BE2C (cell line): ENCODE results near the gene ZFY.

Experiments used
- DNase-seq: peaks from one replicate; pipeline ENCODE4 v3.0.0-alpha.2; 2020
- H3K27me3 ChIP-seq: fragments of 250-450 bp; sonication (Bioruptor Pico); 2 replicates; pipeline ENCODE4 v1.5.1; 2020; ENCODE audit warnings: mild to moderate bottlenecking
- H3K36me3 ChIP-seq: fragments of 250-450 bp; sonication (Bioruptor Pico); 2 replicates; pipeline ENCODE4 v1.5.1; 2020; ENCODE audit warnings: mild to moderate bottlenecking
- H3K4me1 ChIP-seq: fragments of 250-450 bp; sonication (Bioruptor Pico); 2 replicates; pipeline ENCODE4 v1.5.1; 2020
- H3K4me3 ChIP-seq: 2 replicates; pipeline ENCODE4 v1.5.1; 2011; ENCODE audit warnings: low read depth, low read length
- H3K9me3 ChIP-seq: fragments of 250-450 bp; sonication (Bioruptor Pico); 2 replicates; pipeline ENCODE4 v1.5.1; 2020
- CTCF ChIP-seq: IDR thresholded peaks from 2 replicates; pipeline ENCODE4 v1.5.1; 2012; ENCODE audit warnings: mild to moderate bottlenecking, low read depth, low read length

Gene ZFY

GRCh38 chrY:2907356-2907755, 27.8 kb upstream of the ZFY start:
- TF ChIP-seq CTCF = no peak
- no peaks in the 10 kb centered on the region for H3K4me1 ChIP-seq
- no peaks in the 10 kb centered on the region for H3K9me3 ChIP-seq
- no peaks in the 10 kb centered on the region for H3K36me3 ChIP-seq
- DNase-seq = no peak
- H3K27me3 ChIP-seq = no peaks in the 10 kb centered on the region
- no peak overlapping the region for H3K4me3 ChIP-seq

- no peak for DNase-seq
- H3K36me3 ChIP-seq = no peaks in the 10 kb centered on the region
- no peaks in the 10 kb centered on the region for H3K4me1 ChIP-seq
- no peaks in the 10 kb centered on the region for H3K9me3 ChIP-seq
- H3K27me3 ChIP-seq = no peaks in the 10 kb centered on the region
- no peak for TF ChIP-seq CTCF
- no peak overlapping the region for H3K4me3 ChIP-seq
These were observed 21.9 kb upstream of the ZFY start for GRCh38 chrY:2913066-2913815.

GRCh38 chrY:2934078-2934477, 1.1 kb upstream of the ZFY start:
- no peaks in the 10 kb centered on the region for H3K27me3 ChIP-seq
- H3K36me3 ChIP-seq = no peaks in the 10 kb centered on the region
- H3K4me1 ChIP-seq = no peaks in the 10 kb centered on the region
- H3K4me3 ChIP-seq = no peak overlapping the region
- no peaks in the 10 kb centered on the region for H3K9me3 ChIP-seq
- TF ChIP-seq CTCF = no peak
- no peak for DNase-seq

GRCh38 chrY:2935716-2936435, 695 bp downstream of the ZFY start:
- no peak overlapping the region for H3K4me3 ChIP-seq
- no peak for TF ChIP-seq CTCF
- no peaks in the 10 kb centered on the region for H3K36me3 ChIP-seq
- H3K4me1 ChIP-seq = no peaks in the 10 kb centered on the region
- DNase-seq = no peak
- no peaks in the 10 kb centered on the region for H3K27me3 ChIP-seq
- H3K9me3 ChIP-seq = no peaks in the 10 kb centered on the region

GRCh38 chrY:2936436-2936750, 1.2 kb downstream of the ZFY start:
- no peak for DNase-seq
- Histone ChIP-seq H3K9me3 (no peaks in the 10 kb centered on the region), H3K4me1 (no peaks in the 10 kb centered on the region), H3K36me3 (no peaks in the 10 kb centered on the region), H3K27me3 (no peaks in the 10 kb centered on the region), H3K4me3 (no peak overlapping the region)
- TF ChIP-seq CTCF = no peak

- no peak for TF ChIP-seq CTCF
- Histone ChIP-seq H3K4me1 (no peaks in the 10 kb centered on the region), H3K9me3 (no peaks in the 10 kb centered on the region), H3K27me3 (no peaks in the 10 kb centered on the region), H3K36me3 (no peaks in the 10 kb centered on the region), H3K4me3 (no peak overlapping the region)
- no peak for DNase-seq
These were observed 2.0 kb downstream of the ZFY start for GRCh38 chrY:2937149-2937548.
